GM21717 (cell line): ENCODE data around the gene ZNF771.

Experiments used
- ATAC-seq: cut with Tn5 transposase; IDR thresholded peaks from one replicate; pipeline ENCODE4 v1.9.1; 2021; ENCODE audit warnings: mild to moderate bottlenecking, moderate library complexity; ENCODE audit not compliant: unreplicated experiment

Gene ZNF771

GRCh38 chr16:30397776-30398660 is 9.4 kb upstream of the ZNF771 start:
- no peak for ATAC-seq

GRCh38 chr16:30398661-30399434 is 8.6 kb upstream of the ZNF771 start:
- no peak for ATAC-seq

GRCh38 chr16:30399435-30400186 is 7.8 kb upstream of the ZNF771 start:
- no peak for ATAC-seq

- no peak for ATAC-seq
Measured at GRCh38 chr16:30401768-30402425, 5.5 kb upstream of the ZNF771 start.

- no peak for ATAC-seq
Measured at GRCh38 chr16:30406795-30407101, 658 bp upstream of the ZNF771 start.

GRCh38 chr16:30407804-30408534 is 563 bp downstream of the ZNF771 start:
- peak; percentile 11 for ATAC-seq

GRCh38 chr16:30409125-30410060 is 2.0 kb downstream of the ZNF771 start:
- no peak for ATAC-seq

- ATAC-seq, result no peak
Measured at GRCh38 chr16:30413112-30413806, 5.9 kb downstream of the ZNF771 start.

- no peak for ATAC-seq
Measured at GRCh38 chr16:30414159-30414558, 6.8 kb downstream of the ZNF771 start.

- ATAC-seq, result no peak
Measured at GRCh38 chr16:30416047-30416603, 8.7 kb downstream of the ZNF771 start.

GRCh38 chr16:30416624-30417528 is 9.5 kb downstream of the ZNF771 start:
- no peak for ATAC-seq

GRCh38 chr16:30417529-30418349 is 10.3 kb downstream of the ZNF771 start:
- ATAC-seq, result peak; percentile 65

- no peak for ATAC-seq
Measured at GRCh38 chr16:30418350-30419181, 11.2 kb downstream of the ZNF771 start.

- ATAC-seq, result no peak
Measured at GRCh38 chr16:30421010-30421409, 13.6 kb downstream of the ZNF771 start.

- ATAC-seq, result no peak
Measured at GRCh38 chr16:30428055-30428454, 20.6 kb downstream of the ZNF771 start.

- peak; percentile 6 for ATAC-seq
Measured at GRCh38 chr16:30429418-30429677, 21.9 kb downstream of the ZNF771 start.
